SU-DHL-6 (cell line): Measurements from ENCODE around the gene NPTX2.

Experiments
- EZH2phosphoT487 ChIP-seq: fragments of 200-600 bp; sonication (generic), shearing (Covaris generic); conservative IDR thresholded peaks from 2 replicates; pipeline ENCODE4 v1.6.1; 2018; ENCODE audit warnings: mild to moderate bottlenecking, antibody characterized with exemption, low read length, moderate library complexity, mixed read lengths
- TF ChIP-seq, protein P1 (sequence below): fragments of 200-600 bp; sonication (generic); IDR thresholded peaks from one replicate; pipeline ENCODE4 v1.5.1; 2017; ENCODE audit warnings: antibody characterized with exemption, mild to moderate bottlenecking, low read length, moderate library complexity; ENCODE audit not compliant: insufficient read depth, poor library complexity, severe bottlenecking

- TF ChIP-seq, protein P1, sequence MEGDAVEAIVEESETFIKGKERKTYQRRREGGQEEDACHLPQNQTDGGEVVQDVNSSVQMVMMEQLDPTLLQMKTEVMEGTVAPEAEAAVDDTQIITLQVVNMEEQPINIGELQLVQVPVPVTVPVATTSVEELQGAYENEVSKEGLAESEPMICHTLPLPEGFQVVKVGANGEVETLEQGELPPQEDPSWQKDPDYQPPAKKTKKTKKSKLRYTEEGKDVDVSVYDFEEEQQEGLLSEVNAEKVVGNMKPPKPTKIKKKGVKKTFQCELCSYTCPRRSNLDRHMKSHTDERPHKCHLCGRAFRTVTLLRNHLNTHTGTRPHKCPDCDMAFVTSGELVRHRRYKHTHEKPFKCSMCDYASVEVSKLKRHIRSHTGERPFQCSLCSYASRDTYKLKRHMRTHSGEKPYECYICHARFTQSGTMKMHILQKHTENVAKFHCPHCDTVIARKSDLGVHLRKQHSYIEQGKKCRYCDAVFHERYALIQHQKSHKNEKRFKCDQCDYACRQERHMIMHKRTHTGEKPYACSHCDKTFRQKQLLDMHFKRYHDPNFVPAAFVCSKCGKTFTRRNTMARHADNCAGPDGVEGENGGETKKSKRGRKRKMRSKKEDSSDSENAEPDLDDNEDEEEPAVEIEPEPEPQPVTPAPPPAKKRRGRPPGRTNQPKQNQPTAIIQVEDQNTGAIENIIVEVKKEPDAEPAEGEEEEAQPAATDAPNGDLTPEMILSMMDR: no peak
- TF ChIP-seq EZH2phosphoT487: no peak
Observed at GRCh38 chr7:98655611-98656010, 38.5 kb downstream of the NPTX2 start.
